Activated CD4-positive, alpha-beta T cell treated with anti-CD3 and anti-CD28 coated beads for 36 hours (primary cell): ENCODE measurements around the gene TRIM2. TPM values are rescaled to one million over a fixed set of nuclear protein-coding genes. Genes with fewer than 3 reads are reported as not detected.
A peak's percentile ranks its signal among the peaks of the same experiment; 100 is the strongest.

Experiments used
- ATAC-seq: fragments of 200-7000 bp; cut with Tn5 transposase; one replicate; pipeline ENCODE4 v1.10.0; 2021; ENCODE audit warnings: mild to moderate bottlenecking, moderate library complexity
- CTCF ChIA-PET: fragments of 350-600 bp; sonication (Branson Sonifier 250); formaldehyde crosslinking; loops from one replicate; lab custom pipeline; 2021; ENCODE audit warnings: antibody characterized with exemption; lab: Charles Lee
- POLR2A ChIA-PET: fragments of 350-600 bp; sonication (Branson Sonifier 250); formaldehyde crosslinking; loops from one replicate; lab custom pipeline; 2021; ENCODE audit warnings: antibody characterized with exemption, inconsistent platforms; lab: Charles Lee
- DNase-seq: peaks from one replicate; pipeline ENCODE4 v3.0.0-alpha.2; 2020
- H3K27ac Mint-ChIP-seq: one replicate; pipeline ENCODE4 v1.8.0; 2021; ENCODE audit warnings: mixed read lengths
- H3K27me3 Mint-ChIP-seq: one replicate; pipeline ENCODE4 v1.8.0; 2021; ENCODE audit warnings: mixed read lengths
- H3K36me3 Mint-ChIP-seq: one replicate; pipeline ENCODE4 v1.8.0; 2021; ENCODE audit warnings: low read depth, mixed read lengths
- H3K4me1 Mint-ChIP-seq: one replicate; pipeline ENCODE4 v1.8.0; 2021; ENCODE audit warnings: mixed read lengths
- H3K4me3 Mint-ChIP-seq: one replicate; pipeline ENCODE4 v1.8.0; 2021; ENCODE audit warnings: mild to moderate bottlenecking, moderate library complexity, mixed read lengths
- H3K9me3 Mint-ChIP-seq: one replicate; pipeline ENCODE4 v1.8.0; 2021; ENCODE audit warnings: low read depth, mixed read lengths
- intact Hi-C, 2 experiments: fragments of 100-400 bp; cut with DNase I in 1 of 2; cut with micrococcal nuclease in 1 of 2; formaldehyde crosslinking; loops; one replicate each; pipeline versions ENCODE4 v1.14.2 to v1.15.1; 2022 to 2024; cut with DNase I, micrococcal nuclease
- total RNA-seq, 2 experiments: library from RNA; stranded (reverse); gene quantifications; one replicate each; pipeline ENCODE4 v1.2.3, GENCODE V29; 2021

The TRIM2 gene
- total RNA-seq, 2 experiments from 2014 or later = 1.0 to 1.6 TPM

GRCh38 chr4:153222707-153223426 lies 18.6 kb downstream of the TRIM2 start:
- Mint-ChIP-seq H3K27ac (peak overlapping the region; percentile 71), H3K4me3 (peak overlapping the region; percentile 76), H3K36me3 (peaks cover 3% of the 10 kb centered on the region), H3K27me3 (peaks cover 6% of the 10 kb centered on the region), H3K9me3 (peaks cover 3% of the 10 kb centered on the region), H3K4me1 (peaks cover 32% of the 10 kb centered on the region)
- ChIA-PET POLR2A (interaction anchor here (0.5 to 0.6 kb wide), 2 partner anchors 16 to 59 kb away, joined by 3 to 5 read pairs; no protein-coding TSS in a partner anchor), CTCF (interaction anchor here (0.7 to 1.5 kb wide), 10 partner anchors 10 to 147 kb away, joined by 3 to 6 read pairs (median 4); no protein-coding TSS in a partner anchor)
- intact Hi-C loops = loop anchor here (1.0 to 5.0 kb wide), 4 partner anchors 26 to 94 kb away; no protein-coding TSS in a partner anchor
- DNase-seq (peak; percentile 43), ATAC-seq (peak; percentile 28)

GRCh38 chr4:153223427-153223801 lies 19.2 kb downstream of the TRIM2 start:
- CTCF ChIA-PET = interaction anchor here (0.6 to 1.5 kb wide), 10 partner anchors 10 to 346 kb away, joined by 3 to 6 read pairs (median 3); no protein-coding TSS in a partner anchor
- Mint-ChIP-seq H3K9me3 (peaks cover 3% of the 10 kb centered on the region), H3K27me3 (peaks cover 6% of the 10 kb centered on the region), H3K4me3 (peak overlapping the region; percentile 65), H3K36me3 (peaks cover 3% of the 10 kb centered on the region), H3K4me1 (peaks cover 32% of the 10 kb centered on the region), H3K27ac (peak overlapping the region; percentile 35)
- intact Hi-C loops = loop anchor here (2.0 to 5.0 kb wide), 3 partner anchors 71 to 94 kb away; no protein-coding TSS in a partner anchor
- DNase-seq (no peak), ATAC-seq (no peak)
- POLR2A ChIA-PET = interaction anchor here (0.5 kb wide), 1 partner anchor 59 kb away, joined by 5 read pairs; no protein-coding TSS in a partner anchor

- POLR2A ChIA-PET = no interaction called here
- intact Hi-C loops = loop anchor here (2.0 to 5.0 kb wide), 3 partner anchors 71 to 93 kb away; no protein-coding TSS in a partner anchor
- CTCF ChIA-PET = interaction anchor here (0.6 to 1.5 kb wide), 4 partner anchors 33 to 347 kb away, joined by 3 to 4 read pairs (median 3); no protein-coding TSS in a partner anchor
- DNase-seq (no peak), ATAC-seq (no peak)
- Mint-ChIP-seq H3K36me3 (peaks cover 3% of the 10 kb centered on the region), H3K27me3 (peaks cover 6% of the 10 kb centered on the region), H3K4me3 (peak overlapping the region; percentile 30), H3K4me1 (peaks cover 36% of the 10 kb centered on the region), H3K9me3 (peaks cover 3% of the 10 kb centered on the region), H3K27ac (no peak overlapping the region)
Observed at GRCh38 chr4:153223930-153224329, 19.7 kb downstream of the TRIM2 start.

- Mint-ChIP-seq H3K4me1 (peaks cover 36% of the 10 kb centered on the region), H3K27me3 (peaks cover 6% of the 10 kb centered on the region), H3K9me3 (peaks cover 3% of the 10 kb centered on the region), H3K27ac (no peak overlapping the region), H3K36me3 (peaks cover 3% of the 10 kb centered on the region), H3K4me3 (no peak overlapping the region)
- POLR2A ChIA-PET = no interaction called here
- no peak for DNase-seq
- CTCF ChIA-PET = interaction anchor here (0.8 to 1.3 kb wide), 2 partner anchors 22 to 162 kb away, joined by 3 read pairs; no protein-coding TSS in a partner anchor
- intact Hi-C loops = loop anchor here in 1 of 2 experiments (5.0 kb wide), 2 partner anchors 72 to 93 kb away; no protein-coding TSS in a partner anchor
- no peak for ATAC-seq
Observed at GRCh38 chr4:153224474-153224873, 20.2 kb downstream of the TRIM2 start.

GRCh38 chr4:153227469-153228075 lies 23.3 kb downstream of the TRIM2 start:
- Mint-ChIP-seq H3K27ac (no peak overlapping the region), H3K36me3 (peaks cover 3% of the 10 kb centered on the region), H3K9me3 (peaks cover 3% of the 10 kb centered on the region), H3K4me1 (peaks cover 30% of the 10 kb centered on the region), H3K27me3 (peaks cover 6% of the 10 kb centered on the region), H3K4me3 (no peak overlapping the region)
- no peak for DNase-seq
- ChIA-PET CTCF (interaction anchor here (0.6 to 0.8 kb wide), 4 partner anchors 33 to 158 kb away, joined by 3 to 4 read pairs (median 3); no protein-coding TSS in a partner anchor), POLR2A (no interaction called here)
- intact Hi-C loops = no loop called here
- ATAC-seq = no peak

GRCh38 chr4:153228512-153229140 lies 24.4 kb downstream of the TRIM2 start:
- no peak overlapping the region for H3K27ac Mint-ChIP-seq
- ATAC-seq (no peak), DNase-seq (no peak)
- peaks cover 34% of the 10 kb centered on the region for H3K4me1 Mint-ChIP-seq
- no peak overlapping the region for H3K4me3 Mint-ChIP-seq
- peaks cover 3% of the 10 kb centered on the region for H3K27me3 Mint-ChIP-seq
- POLR2A ChIA-PET = no interaction called here
- intact Hi-C loops = no loop called here
- H3K36me3 Mint-ChIP-seq = peaks cover 3% of the 10 kb centered on the region
- peaks cover 3% of the 10 kb centered on the region for H3K9me3 Mint-ChIP-seq
- CTCF ChIA-PET = interaction anchor here (0.7 to 1.2 kb wide), 3 partner anchors 9 to 159 kb away, joined by 3 to 4 read pairs (median 3); no protein-coding TSS in a partner anchor

- intact Hi-C loops = no loop called here
- DNase-seq (no peak), ATAC-seq (no peak)
- Mint-ChIP-seq H3K4me1 (peaks cover 34% of the 10 kb centered on the region), H3K4me3 (no peak overlapping the region), H3K27me3 (peaks cover under 1% of the 10 kb centered on the region), H3K9me3 (peaks cover under 1% of the 10 kb centered on the region), H3K27ac (no peak overlapping the region), H3K36me3 (peaks cover under 1% of the 10 kb centered on the region)
- CTCF ChIA-PET = interaction anchor here (1.2 kb wide), 1 partner anchor 10 kb away, joined by 4 read pairs; no protein-coding TSS in a partner anchor
- POLR2A ChIA-PET = no interaction called here
Observed at GRCh38 chr4:153229545-153229944, 25.3 kb downstream of the TRIM2 start.

- H3K9me3 Mint-ChIP-seq = no peaks in the 10 kb centered on the region
- ATAC-seq (peak; percentile 60), DNase-seq (peak; percentile 32)
- ChIA-PET CTCF (interaction anchor here (0.6 to 1.0 kb wide), 4 partner anchors 10 to 81 kb away, joined by 3 to 6 read pairs (median 3); no protein-coding TSS in a partner anchor), POLR2A (no interaction called here)
- no peaks in the 10 kb centered on the region for H3K36me3 Mint-ChIP-seq
- H3K4me1 Mint-ChIP-seq = peaks cover 30% of the 10 kb centered on the region
- intact Hi-C loops = no loop called here
- H3K4me3 Mint-ChIP-seq = no peak overlapping the region
- H3K27ac Mint-ChIP-seq = no peak overlapping the region
- no peaks in the 10 kb centered on the region for H3K27me3 Mint-ChIP-seq
Observed at GRCh38 chr4:153232768-153233167, 28.5 kb downstream of the TRIM2 start.

- H3K9me3 Mint-ChIP-seq = no peaks in the 10 kb centered on the region
- no peak for DNase-seq
- intact Hi-C loops = no loop called here
- POLR2A ChIA-PET = no interaction called here
- CTCF ChIA-PET = interaction anchor here (1.0 kb wide), 1 partner anchor 11 kb away, joined by 6 read pairs; no protein-coding TSS in a partner anchor
- peaks cover 28% of the 10 kb centered on the region for H3K4me1 Mint-ChIP-seq
- ATAC-seq = no peak
- H3K27ac Mint-ChIP-seq = no peak overlapping the region
- no peaks in the 10 kb centered on the region for H3K27me3 Mint-ChIP-seq
- no peaks in the 10 kb centered on the region for H3K36me3 Mint-ChIP-seq
- H3K4me3 Mint-ChIP-seq = no peak overlapping the region
Observed at GRCh38 chr4:153233761-153234371, 29.6 kb downstream of the TRIM2 start.

GRCh38 chr4:153234885-153235284 lies 30.6 kb downstream of the TRIM2 start:
- Mint-ChIP-seq H3K36me3 (no peaks in the 10 kb centered on the region), H3K27me3 (no peaks in the 10 kb centered on the region), H3K9me3 (no peaks in the 10 kb centered on the region), H3K27ac (no peak overlapping the region), H3K4me3 (no peak overlapping the region), H3K4me1 (peaks cover 27% of the 10 kb centered on the region)
- no peak for DNase-seq
- ChIA-PET POLR2A (no interaction called here), CTCF (no interaction called here)
- ATAC-seq = peak; percentile 36
- intact Hi-C loops = no loop called here
